ENCODE results near the gene AP1G1. TPM values are rescaled to one million over a fixed set of nuclear protein-coding genes. Genes with fewer than 3 reads are reported as not detected.
A peak's percentile ranks its signal among the peaks of the same experiment; 100 is the strongest.
"Not testable (repeated sequence)": the region's sequence is repeated elsewhere in the genome, so short reads cannot be mapped to it uniquely, and the experiment has no call there.

The AP1G1 gene
- total RNA-seq, 1 donor, result 104 TPM

- Histone ChIP-seq H4K20me1 (ENCODE audit: insufficient read depth, low read length) (peaks cover 60% of the 10 kb centered on the region), H2AFZ (ENCODE audit: low read length) (no peak overlapping the region), H3K27ac (ENCODE audit: low read depth, low read length) (no peak overlapping the region), H3K9me3 (ENCODE audit: low read depth, low read length) (no peaks in the 10 kb centered on the region), H3K27me3 (ENCODE audit: insufficient read depth, low read length) (no peaks in the 10 kb centered on the region), H3K4me2 (ENCODE audit: insufficient read depth, low read length) (no peak overlapping the region), H3K4me1 (ENCODE audit: insufficient read depth, low read length) (no peaks in the 10 kb centered on the region), H3K79me2 (ENCODE audit: insufficient read depth, low read length) (peaks cover 95% of the 10 kb centered on the region), H3K36me3 (ENCODE audit: insufficient read depth, low read length) (peaks cover 37% of the 10 kb centered on the region), H3K4me3 (ENCODE audit: insufficient read depth, low read length) (no peak overlapping the region)
- TF ChIP-seq, protein P1, sequence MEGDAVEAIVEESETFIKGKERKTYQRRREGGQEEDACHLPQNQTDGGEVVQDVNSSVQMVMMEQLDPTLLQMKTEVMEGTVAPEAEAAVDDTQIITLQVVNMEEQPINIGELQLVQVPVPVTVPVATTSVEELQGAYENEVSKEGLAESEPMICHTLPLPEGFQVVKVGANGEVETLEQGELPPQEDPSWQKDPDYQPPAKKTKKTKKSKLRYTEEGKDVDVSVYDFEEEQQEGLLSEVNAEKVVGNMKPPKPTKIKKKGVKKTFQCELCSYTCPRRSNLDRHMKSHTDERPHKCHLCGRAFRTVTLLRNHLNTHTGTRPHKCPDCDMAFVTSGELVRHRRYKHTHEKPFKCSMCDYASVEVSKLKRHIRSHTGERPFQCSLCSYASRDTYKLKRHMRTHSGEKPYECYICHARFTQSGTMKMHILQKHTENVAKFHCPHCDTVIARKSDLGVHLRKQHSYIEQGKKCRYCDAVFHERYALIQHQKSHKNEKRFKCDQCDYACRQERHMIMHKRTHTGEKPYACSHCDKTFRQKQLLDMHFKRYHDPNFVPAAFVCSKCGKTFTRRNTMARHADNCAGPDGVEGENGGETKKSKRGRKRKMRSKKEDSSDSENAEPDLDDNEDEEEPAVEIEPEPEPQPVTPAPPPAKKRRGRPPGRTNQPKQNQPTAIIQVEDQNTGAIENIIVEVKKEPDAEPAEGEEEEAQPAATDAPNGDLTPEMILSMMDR (IDR thresholded peaks at IDR 0.05; ENCODE audit: extremely low read depth, low read depth, low read length), result no peak
- DNase-seq (ENCODE audit: insufficient read length, low spot score, missing footprints), result no peak
These were observed 20.1 kb downstream of the AP1G1 start for GRCh38 chr16:71788578-71788977.

- not testable (repeated sequence) for H3K4me1 ChIP-seq (ENCODE audit: insufficient read depth, low read length); H3K4me3 ChIP-seq (ENCODE audit: insufficient read depth, low read length); H3K27me3 ChIP-seq (ENCODE audit: insufficient read depth, low read length); DNase-seq (ENCODE audit: insufficient read length, low spot score, missing footprints); H3K4me2 ChIP-seq (ENCODE audit: insufficient read depth, low read length); H2AFZ ChIP-seq (ENCODE audit: low read length); H3K27ac ChIP-seq (ENCODE audit: low read depth, low read length); H3K9me3 ChIP-seq (ENCODE audit: low read depth, low read length)
- H3K36me3 ChIP-seq (ENCODE audit: insufficient read depth, low read length), result peaks cover 37% of the 10 kb centered on the region
- H4K20me1 ChIP-seq (ENCODE audit: insufficient read depth, low read length), result peaks cover 56% of the 10 kb centered on the region
- H3K79me2 ChIP-seq (ENCODE audit: insufficient read depth, low read length), result peaks cover 95% of the 10 kb centered on the region
These were observed 23.5 kb downstream of the AP1G1 start for GRCh38 chr16:71785143-71785542.

DNA sequence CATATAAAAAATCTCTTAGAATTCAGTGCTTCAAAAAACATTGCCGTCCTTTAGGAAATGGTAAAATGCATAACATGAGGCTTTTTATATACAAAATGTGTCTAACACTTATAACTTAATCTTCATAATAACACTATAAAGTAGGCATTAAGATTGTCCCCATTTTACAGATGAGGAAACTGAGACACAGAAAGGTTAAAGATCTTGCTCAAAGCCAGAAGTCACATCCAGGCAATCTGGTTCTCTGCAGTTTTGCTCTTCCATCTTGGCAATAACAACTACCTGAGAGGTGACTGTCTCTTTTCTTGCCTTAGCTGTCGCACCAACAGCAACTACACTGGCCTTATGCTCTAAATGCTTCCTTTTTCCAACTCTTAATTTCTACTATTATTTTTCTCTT lies 24.5 kb downstream of the AP1G1 start:
- H3K36me3 ChIP-seq (ENCODE audit: insufficient read depth, low read length), result peaks cover 31% of the 10 kb centered on the region
- DNase-seq (ENCODE audit: insufficient read length, low spot score, missing footprints), result no peak

GRCh38 chr16:71781741-71782140 lies 26.9 kb downstream of the AP1G1 start:
- no peak overlapping the region for H3K27ac ChIP-seq (ENCODE audit: low read depth, low read length)
- H3K27me3 ChIP-seq (ENCODE audit: insufficient read depth, low read length), result no peaks in the 10 kb centered on the region
- H3K4me1 ChIP-seq (ENCODE audit: insufficient read depth, low read length), result peaks cover 7% of the 10 kb centered on the region
- peak; percentile 60 for DNase-seq (ENCODE audit: insufficient read length, low spot score, missing footprints)
- H3K36me3 ChIP-seq (ENCODE audit: insufficient read depth, low read length), result peaks cover 15% of the 10 kb centered on the region
- H4K20me1 ChIP-seq (ENCODE audit: insufficient read depth, low read length), result peaks cover 39% of the 10 kb centered on the region
- no peak overlapping the region for H2AFZ ChIP-seq (ENCODE audit: low read length)
- no peak overlapping the region for H3K4me2 ChIP-seq (ENCODE audit: insufficient read depth, low read length)
- H3K79me2 ChIP-seq (ENCODE audit: insufficient read depth, low read length), result peaks cover 93% of the 10 kb centered on the region
- TF ChIP-seq, protein P1 (IDR thresholded peaks at IDR 0.05; ENCODE audit: extremely low read depth, low read depth, low read length), result no peak
- H3K4me3 ChIP-seq (ENCODE audit: insufficient read depth, low read length), result no peak overlapping the region
- H3K9me3 ChIP-seq (ENCODE audit: low read depth, low read length), result no peaks in the 10 kb centered on the region

More for the DNA sequence above, 24.5 kb downstream of the AP1G1 start:
- Histone ChIP-seq H3K27me3 (ENCODE audit: insufficient read depth, low read length) (no peaks in the 10 kb centered on the region), H4K20me1 (ENCODE audit: insufficient read depth, low read length) (peaks cover 51% of the 10 kb centered on the region), H3K79me2 (ENCODE audit: insufficient read depth, low read length) (peaks cover 93% of the 10 kb centered on the region), H2AFZ (ENCODE audit: low read length) (no peak overlapping the region), H3K9me3 (ENCODE audit: low read depth, low read length) (no peaks in the 10 kb centered on the region), H3K4me1 (ENCODE audit: insufficient read depth, low read length) (peaks cover 7% of the 10 kb centered on the region), H3K4me2 (ENCODE audit: insufficient read depth, low read length) (no peak overlapping the region), H3K4me3 (ENCODE audit: insufficient read depth, low read length) (no peak overlapping the region), H3K27ac (ENCODE audit: low read depth, low read length) (no peak overlapping the region)
- TF ChIP-seq, protein P1 (IDR thresholded peaks at IDR 0.05; ENCODE audit: extremely low read depth, low read depth, low read length), result no peak

Measured in osteoblast (primary cell).